Measurements from ENCODE around the gene LY6G5C. TPM values are rescaled to one million over a fixed set of nuclear protein-coding genes. Genes with fewer than 3 reads are reported as not detected.
A peak's percentile ranks its signal among the peaks of the same experiment; 100 is the strongest.

The LY6G5C gene
- total and polyA plus RNA-seq, 2 of the 13 experiments (the other 11 are each of a cell fraction or from before 2014, with no cell fraction given), result 0.33 to 0.55 TPM

DNA sequence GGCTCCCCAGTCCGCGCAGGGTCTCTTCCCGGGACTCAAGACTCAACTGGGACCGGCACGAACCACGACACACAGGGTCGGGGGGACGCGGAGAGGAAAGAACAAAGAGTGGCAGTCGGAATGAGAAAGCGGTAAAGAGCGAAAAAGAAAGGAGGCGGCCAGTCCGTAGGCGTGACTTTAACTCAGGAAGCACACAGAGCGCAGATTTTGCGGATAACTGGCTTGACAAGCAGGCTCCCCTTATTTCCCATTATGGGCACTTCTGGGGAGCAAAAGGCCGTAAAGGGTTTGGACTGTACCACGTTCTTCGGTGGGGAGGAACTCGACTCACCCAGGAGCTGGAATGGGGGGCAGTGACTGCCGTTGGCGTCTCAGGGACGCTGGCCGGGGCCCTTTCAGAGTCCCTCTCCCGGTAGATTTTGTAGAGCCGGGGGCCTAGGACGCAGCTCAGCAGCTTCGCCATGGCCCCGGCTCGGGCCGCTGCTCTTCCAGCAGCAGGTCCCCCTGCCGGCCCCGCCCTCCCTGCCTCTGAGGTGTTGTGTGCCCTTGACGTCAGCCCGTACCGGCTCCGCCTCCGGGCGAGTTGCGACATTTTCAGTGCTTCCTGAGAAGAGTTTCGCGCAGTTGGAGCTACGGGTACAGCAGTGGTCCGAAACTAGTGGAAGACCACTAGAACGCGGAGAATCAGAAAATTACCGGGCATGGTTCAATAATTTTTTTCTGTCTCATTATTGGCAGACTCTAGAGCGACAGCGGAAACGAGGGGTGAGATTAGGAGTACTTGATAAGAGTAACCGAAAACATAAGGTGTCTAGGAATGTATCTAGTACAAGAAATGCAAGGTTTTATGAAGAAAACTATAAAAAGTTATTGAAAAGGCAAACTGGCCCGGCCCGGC lies 22.2 kb upstream of the LY6G5C start, which contains the start of gene ABHD16A (continued):
- TF ChIP-seq BRCA1 (CRISPR knock-in tag; IDR thresholded peaks at IDR 0.05), result no peak
- TF ChIP-seq, protein P1, sequence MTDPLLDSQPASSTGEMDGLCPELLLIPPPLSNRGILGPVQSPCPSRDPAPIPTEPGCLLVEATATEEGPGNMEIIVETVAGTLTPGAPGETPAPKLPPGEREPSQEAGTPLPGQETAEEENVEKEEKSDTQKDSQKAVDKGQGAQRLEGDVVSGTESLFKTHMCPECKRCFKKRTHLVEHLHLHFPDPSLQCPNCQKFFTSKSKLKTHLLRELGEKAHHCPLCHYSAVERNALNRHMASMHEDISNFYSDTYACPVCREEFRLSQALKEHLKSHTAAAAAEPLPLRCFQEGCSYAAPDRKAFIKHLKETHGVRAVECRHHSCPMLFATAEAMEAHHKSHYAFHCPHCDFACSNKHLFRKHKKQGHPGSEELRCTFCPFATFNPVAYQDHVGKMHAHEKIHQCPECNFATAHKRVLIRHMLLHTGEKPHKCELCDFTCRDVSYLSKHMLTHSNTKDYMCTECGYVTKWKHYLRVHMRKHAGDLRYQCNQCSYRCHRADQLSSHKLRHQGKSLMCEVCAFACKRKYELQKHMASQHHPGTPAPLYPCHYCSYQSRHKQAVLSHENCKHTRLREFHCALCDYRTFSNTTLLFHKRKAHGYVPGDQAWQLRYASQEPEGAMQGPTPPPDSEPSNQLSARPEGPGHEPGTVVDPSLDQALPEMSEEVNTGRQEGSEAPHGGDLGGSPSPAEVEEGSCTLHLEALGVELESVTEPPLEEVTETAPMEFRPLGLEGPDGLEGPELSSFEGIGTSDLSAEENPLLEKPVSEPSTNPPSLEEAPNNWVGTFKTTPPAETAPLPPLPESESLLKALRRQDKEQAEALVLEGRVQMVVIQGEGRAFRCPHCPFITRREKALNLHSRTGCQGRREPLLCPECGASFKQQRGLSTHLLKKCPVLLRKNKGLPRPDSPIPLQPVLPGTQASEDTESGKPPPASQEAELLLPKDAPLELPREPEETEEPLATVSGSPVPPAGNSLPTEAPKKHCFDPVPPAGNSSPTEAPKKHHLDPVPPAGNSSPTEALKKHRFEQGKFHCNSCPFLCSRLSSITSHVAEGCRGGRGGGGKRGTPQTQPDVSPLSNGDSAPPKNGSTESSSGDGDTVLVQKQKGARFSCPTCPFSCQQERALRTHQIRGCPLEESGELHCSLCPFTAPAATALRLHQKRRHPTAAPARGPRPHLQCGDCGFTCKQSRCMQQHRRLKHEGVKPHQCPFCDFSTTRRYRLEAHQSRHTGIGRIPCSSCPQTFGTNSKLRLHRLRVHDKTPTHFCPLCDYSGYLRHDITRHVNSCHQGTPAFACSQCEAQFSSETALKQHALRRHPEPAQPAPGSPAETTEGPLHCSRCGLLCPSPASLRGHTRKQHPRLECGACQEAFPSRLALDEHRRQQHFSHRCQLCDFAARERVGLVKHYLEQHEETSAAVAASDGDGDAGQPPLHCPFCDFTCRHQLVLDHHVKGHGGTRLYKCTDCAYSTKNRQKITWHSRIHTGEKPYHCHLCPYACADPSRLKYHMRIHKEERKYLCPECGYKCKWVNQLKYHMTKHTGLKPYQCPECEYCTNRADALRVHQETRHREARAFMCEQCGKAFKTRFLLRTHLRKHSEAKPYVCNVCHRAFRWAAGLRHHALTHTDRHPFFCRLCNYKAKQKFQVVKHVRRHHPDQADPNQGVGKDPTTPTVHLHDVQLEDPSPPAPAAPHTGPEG (CRISPR knock-in tag; IDR thresholded peaks at IDR 0.05), result 0 out of 2 replicates have a peak, but pooled peaks have one; percentile 56
- TF ChIP-seq ATF7-NPFF (CRISPR knock-in tag; IDR thresholded peaks at IDR 0.05; ENCODE audit: low read depth), result no peak
- TF ChIP-seq SCMH1 (CRISPR knock-in tag; IDR thresholded peaks at IDR 0.05; ENCODE audit: borderline replicate concordance), result no peak
- no peak; the same call in 1 of the 2 replicates for TF ChIP-seq HOXA9 (CRISPR knock-in tag; IDR thresholded peaks at IDR 0.05; ENCODE audit: borderline replicate concordance)
- TF ChIP-seq ZNF569 (CRISPR knock-in tag; IDR thresholded peaks at IDR 0.05; ENCODE audit: borderline replicate concordance), result no peak
- TF ChIP-seq ZNF790 (CRISPR knock-in tag; IDR thresholded peaks at IDR 0.05; ENCODE audit: borderline replicate concordance), result no peak
- TF ChIP-seq ZNF737 (CRISPR knock-in tag; IDR thresholded peaks at IDR 0.05; ENCODE audit: borderline replicate concordance), result no peak; the same call in 1 of the 2 replicates
- TF ChIP-seq, protein P2, sequence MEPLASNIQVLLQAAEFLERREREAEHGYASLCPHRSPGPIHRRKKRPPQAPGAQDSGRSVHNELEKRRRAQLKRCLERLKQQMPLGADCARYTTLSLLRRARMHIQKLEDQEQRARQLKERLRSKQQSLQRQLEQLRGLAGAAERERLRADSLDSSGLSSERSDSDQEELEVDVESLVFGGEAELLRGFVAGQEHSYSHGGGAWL (CRISPR knock-in tag; IDR thresholded peaks at IDR 0.05), result 0 out of 2 replicates have a peak, but pooled peaks have one; percentile 20
- TF ChIP-seq ZBTB20 (CRISPR knock-in tag; IDR thresholded peaks at IDR 0.05; ENCODE audit: borderline replicate concordance, low read depth), result peak; percentile 61; the same call in 1 of the 2 replicates
- TF ChIP-seq, protein P3, sequence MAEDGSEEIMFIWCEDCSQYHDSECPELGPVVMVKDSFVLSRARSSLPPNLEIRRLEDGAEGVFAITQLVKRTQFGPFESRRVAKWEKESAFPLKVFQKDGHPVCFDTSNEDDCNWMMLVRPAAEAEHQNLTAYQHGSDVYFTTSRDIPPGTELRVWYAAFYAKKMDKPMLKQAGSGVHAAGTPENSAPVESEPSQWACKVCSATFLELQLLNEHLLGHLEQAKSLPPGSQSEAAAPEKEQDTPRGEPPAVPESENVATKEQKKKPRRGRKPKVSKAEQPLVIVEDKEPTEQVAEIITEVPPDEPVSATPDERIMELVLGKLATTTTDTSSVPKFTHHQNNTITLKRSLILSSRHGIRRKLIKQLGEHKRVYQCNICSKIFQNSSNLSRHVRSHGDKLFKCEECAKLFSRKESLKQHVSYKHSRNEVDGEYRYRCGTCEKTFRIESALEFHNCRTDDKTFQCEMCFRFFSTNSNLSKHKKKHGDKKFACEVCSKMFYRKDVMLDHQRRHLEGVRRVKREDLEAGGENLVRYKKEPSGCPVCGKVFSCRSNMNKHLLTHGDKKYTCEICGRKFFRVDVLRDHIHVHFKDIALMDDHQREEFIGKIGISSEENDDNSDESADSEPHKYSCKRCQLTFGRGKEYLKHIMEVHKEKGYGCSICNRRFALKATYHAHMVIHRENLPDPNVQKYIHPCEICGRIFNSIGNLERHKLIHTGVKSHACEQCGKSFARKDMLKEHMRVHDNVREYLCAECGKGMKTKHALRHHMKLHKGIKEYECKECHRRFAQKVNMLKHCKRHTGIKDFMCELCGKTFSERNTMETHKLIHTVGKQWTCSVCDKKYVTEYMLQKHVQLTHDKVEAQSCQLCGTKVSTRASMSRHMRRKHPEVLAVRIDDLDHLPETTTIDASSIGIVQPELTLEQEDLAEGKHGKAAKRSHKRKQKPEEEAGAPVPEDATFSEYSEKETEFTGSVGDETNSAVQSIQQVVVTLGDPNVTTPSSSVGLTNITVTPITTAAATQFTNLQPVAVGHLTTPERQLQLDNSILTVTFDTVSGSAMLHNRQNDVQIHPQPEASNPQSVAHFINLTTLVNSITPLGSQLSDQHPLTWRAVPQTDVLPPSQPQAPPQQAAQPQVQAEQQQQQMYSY (CRISPR knock-in tag; IDR thresholded peaks at IDR 0.05), result no peak
- TF ChIP-seq ZNF460 (CRISPR knock-in tag; IDR thresholded peaks at IDR 0.05; ENCODE audit: borderline replicate concordance), result no peak; the same call in 1 of the 2 replicates
- TF ChIP-seq NR2F2 (IDR thresholded peaks at IDR 0.05; ENCODE audit: borderline replicate concordance, low read depth), result peak; percentile 53; the same call in 1 of the 2 replicates
- peak; percentile 45 for TF ChIP-seq ZNF891 (CRISPR knock-in tag; IDR thresholded peaks at IDR 0.05)
- TF ChIP-seq ZNF543 (CRISPR knock-in tag; IDR thresholded peaks at IDR 0.05), result peak; percentile 73; the same call in 1 of the 2 replicates
- TF ChIP-seq, protein P4, sequence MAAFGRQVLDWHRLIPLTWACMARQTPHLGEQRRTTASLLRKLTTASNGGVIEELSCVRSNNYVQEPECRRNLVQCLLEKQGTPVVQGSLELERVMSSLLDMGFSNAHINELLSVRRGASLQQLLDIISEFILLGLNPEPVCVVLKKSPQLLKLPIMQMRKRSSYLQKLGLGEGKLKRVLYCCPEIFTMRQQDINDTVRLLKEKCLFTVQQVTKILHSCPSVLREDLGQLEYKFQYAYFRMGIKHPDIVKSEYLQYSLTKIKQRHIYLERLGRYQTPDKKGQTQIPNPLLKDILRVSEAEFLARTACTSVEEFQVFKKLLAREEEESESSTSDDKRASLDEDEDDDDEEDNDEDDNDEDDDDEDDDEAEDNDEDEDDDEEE (CRISPR knock-in tag; IDR thresholded peaks at IDR 0.05), result 0 out of 2 replicates have a peak, but pooled peaks have one; percentile 28
